H54 (cell line): ENCODE data around the gene ANKAR.
"Not testable (repeated sequence)": the region's sequence is repeated elsewhere in the genome, so short reads cannot be mapped to it uniquely, and the experiment has no call there.

Source experiments
- DNase-seq: peaks from one replicate; pipeline ENCODE4 v3.0.0; 2011; ENCODE audit warnings: low spot score, mixed read lengths; ENCODE audit not compliant: insufficient read length
- FAIRE-seq: peaks from 3 replicates; lab custom pipeline; 2011; peaks lifted over from hg19 to GRCh38; lab: Jason Lieb, UNC
- POLR2A ChIP-seq: IDR thresholded peaks from 2 replicates; pipeline ENCODE4 v1.6.1; 2011; ENCODE audit warnings: low read depth, mild to moderate bottlenecking, low read length

Gene ANKAR

DNA sequence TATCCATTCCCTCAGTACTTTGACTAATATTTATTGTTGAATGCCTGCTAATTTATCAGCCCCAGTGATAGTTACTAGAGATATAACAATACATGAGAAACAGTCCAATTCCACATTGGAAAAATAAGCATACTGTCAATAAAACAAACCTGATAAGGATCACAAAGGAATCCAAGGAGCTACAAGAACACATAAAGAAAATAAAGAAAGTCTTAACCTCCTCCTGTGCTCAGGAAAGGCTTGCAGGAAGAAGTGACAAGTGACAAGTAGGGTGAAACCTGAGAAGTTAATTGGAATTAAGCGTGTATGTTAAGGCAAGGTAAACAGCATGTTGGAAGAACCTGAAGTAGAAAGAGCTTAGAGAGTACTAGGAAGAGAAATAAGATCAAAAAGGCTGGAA lies 33.5 kb upstream of the ANKAR start:
- DNase-seq (no peak), FAIRE-seq (no peak)
- no peak for TF ChIP-seq POLR2A

DNA sequence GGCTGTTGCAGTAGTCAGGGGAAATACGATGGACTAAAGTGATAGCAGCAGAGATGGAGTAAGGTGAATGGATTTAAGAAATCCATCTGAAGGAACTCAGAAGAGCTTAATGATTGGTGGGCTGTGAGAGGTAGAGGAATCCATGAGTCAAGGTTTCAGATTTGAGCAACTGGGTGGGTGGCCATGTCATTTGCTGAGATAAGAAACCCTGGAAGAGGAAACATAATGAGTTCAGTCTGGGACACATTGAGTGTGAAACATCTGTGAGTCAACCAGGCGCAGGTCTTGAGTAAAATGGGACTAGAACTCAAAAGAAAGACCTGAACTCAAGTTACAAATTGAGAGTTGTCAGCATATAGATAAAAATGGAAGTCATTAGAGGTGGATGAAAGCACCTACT lies 32.9 kb upstream of the ANKAR start:
- DNase-seq (no peak), FAIRE-seq (no peak)
- no peak for TF ChIP-seq POLR2A

GRCh38 chr2:189646521-189646920 lies 27.9 kb upstream of the ANKAR start:
- DNase-seq (no peak), FAIRE-seq (no peak)
- TF ChIP-seq POLR2A = no peak

GRCh38 chr2:189648846-189649509 lies 25.5 kb upstream of the ANKAR start:
- FAIRE-seq (no peak), DNase-seq (no peak)
- TF ChIP-seq POLR2A = no peak

- DNase-seq (no peak), FAIRE-seq (no peak)
Measured at GRCh38 chr2:189651284-189651683, 23.2 kb upstream of the ANKAR start.

DNA sequence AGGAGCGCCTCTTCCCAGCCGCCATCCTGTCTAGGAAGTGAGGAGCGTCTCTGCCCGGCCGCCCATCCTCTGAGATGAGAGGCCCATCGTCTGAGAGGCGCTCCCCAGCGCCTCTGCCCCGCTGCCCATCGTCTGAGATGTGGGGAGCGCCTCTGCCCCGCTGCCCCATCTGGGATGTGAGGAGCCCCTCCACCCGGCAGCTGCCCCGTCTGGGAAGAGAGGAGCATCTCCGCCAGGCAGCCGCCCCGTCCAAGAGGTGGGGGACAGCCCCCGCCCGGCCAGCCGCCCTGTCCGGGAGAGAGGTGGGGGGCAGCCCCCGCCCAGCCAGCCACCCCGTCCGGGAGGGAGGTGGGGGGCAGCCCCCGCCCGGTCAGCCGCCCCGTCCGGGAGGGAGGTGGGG lies 21.0 kb upstream of the ANKAR start:
- DNase-seq, FAIRE-seq: not testable (repeated sequence)

More at GRCh38 chr2:189651284-189651683, 23.2 kb upstream of the ANKAR start:
- no peak for TF ChIP-seq POLR2A

DNA sequence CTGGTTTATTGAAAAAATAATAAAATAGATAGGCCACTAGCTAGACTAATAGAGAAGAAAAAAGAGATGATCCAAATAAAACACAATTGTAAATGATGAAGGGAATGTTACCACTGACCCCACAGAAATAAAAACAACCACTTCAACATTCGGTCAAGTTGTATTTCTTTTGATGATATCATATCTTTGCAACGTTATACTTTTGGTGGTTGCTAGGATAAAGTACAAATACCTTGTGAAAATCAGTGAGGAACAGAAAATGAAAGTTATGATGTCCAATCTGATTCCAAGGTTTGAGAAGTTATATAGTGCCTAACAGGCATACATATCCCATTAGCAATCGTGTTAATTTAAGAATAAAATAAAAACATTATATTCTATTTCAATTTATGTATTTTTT lies 19.8 kb upstream of the ANKAR start:
- TF ChIP-seq POLR2A = no peak
- DNase-seq = no peak
- FAIRE-seq = no peak

DNA sequence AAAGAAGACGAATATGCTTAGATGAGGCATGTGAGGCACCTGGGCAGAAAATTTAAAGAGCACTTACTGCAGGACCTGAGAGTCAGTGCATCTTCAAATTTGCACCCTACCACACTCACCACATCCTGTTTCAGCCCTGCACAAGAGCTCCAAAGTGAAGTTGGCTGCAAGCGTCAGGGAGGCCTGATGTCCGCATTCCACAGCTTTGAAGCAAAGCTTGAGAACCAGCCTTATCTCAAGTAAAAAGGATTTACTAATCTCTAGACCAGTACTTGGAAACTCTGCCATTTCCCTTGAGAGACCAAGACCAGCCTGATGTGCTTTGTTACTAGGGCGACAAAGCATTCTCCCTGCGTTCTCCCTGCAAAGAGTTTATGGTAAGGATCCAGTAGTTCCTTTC lies 16.6 kb upstream of the ANKAR start:
- no peak for FAIRE-seq

DNA sequence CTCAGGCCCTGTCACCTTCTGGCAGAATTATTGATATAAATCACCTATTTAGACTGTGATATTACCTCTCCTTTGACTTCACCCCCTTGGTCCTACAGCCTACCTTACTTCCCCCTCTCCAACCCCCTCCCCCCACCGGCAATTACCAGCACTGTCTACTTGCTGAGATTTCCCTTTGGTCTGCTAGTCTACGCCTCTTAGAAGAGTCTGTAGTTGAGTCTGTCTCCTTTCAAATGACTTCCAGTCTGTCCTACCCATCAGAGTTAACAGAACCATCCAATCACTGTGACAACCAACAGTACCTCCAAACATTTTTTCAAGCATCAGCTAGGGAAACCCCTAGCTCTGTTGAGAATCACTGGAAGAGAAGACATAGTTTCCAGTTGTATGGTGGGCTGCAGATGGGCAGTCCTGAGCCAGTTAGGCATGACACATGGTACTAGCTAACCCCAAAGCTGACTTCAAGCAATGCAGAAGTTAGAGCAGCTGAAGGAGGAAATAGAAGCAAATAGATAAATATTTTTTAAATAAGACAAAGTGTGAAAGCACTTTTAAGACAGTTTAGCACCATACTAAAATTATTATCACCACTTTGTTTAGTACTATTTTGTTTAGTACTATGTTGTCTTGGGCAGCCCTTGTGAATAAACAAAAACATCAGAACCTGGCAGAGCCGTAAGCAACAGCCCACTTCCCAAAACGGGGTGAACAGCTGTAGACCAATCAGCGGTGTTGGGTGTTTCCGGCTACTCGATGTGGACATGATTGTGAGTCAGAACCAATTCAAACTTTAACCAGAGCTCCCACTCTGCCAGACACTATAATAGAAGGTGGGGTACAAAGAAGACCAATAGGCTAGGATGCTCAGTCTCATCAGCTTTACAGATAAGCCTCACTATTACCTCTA lies 15.9 kb upstream of the ANKAR start:
- FAIRE-seq = peak; percentile 15
- TF ChIP-seq POLR2A = no peak
- DNase-seq = no peak

More for the DNA sequence above, 16.6 kb upstream of the ANKAR start:
- DNase-seq = no peak
- TF ChIP-seq POLR2A = no peak

GRCh38 chr2:189659734-189660133 lies 14.7 kb upstream of the ANKAR start:
- no peak for FAIRE-seq

DNA sequence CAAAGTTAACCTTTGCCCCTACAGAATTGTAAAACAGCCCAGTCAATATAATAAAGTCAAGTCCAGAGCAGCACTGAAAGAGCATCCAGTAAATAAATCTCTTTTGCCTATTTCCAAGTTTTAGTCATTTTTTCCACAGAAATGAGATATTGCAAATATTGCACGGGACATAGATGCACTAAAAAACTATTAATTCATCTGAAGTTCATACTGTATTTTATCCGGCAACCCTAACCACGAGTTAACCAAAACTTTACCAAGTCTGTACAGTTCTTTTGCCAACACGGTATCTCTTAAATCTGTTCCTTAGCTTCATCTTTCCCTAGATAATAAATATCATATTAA lies 13.7 kb upstream of the ANKAR start:
- DNase-seq = no peak
- FAIRE-seq = no peak
- no peak for TF ChIP-seq POLR2A

More at GRCh38 chr2:189659734-189660133, 14.7 kb upstream of the ANKAR start:
- no peak for TF ChIP-seq POLR2A
- DNase-seq = no peak

DNA sequence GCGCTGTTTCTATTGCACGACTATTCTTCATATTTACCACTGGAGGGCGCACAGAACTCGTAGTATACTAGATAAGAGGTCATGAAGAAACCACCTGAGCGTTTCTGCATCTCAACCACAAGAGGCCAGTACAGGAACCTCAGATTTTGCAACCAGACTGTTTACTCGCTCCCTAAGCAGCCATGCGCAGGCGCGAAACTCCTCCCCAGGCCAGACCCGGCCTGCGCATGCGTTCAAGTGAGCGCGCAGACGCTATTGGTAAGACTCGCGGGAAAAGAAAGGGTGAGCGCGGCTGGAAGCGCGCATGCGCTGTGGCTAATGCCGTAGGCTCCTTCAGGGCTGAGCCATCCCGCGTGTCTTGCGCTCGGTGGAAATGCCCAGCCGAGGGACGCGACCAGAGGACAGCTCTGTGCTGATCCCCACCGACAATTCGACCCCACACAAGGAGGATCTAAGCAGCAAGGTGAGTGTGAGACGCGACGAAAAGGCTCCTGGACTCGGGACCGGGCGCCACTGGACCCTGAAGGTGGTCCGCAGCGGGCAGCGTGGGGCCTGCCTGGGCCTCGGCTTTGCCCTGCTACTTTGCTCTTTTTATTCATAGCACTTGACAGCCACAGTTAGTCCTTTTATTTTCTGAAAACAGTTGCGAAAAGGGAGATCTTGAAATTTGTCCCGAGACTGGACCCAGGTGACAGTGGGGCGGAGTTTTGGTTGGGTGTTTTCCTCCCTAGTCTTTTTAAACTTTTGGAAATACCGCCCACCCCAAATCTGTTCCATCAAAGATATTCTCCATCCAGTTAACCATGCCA lies 13.1 kb upstream of the ANKAR start, which contains the start of gene ASNSD1:
Gene ASNSD1 (plus strand): TSS at position 312 of the 809 bp plus-strand sequence. CDS start 4,674 bp downstream, outside the sequence.
- peak; percentile 94 for DNase-seq
- FAIRE-seq = peak; percentile 99
- TF ChIP-seq POLR2A = peak; percentile 95

- TF ChIP-seq POLR2A = no peak
- FAIRE-seq (no peak), DNase-seq (no peak)
Measured at GRCh38 chr2:189661957-189662321, 12.5 kb upstream of the ANKAR start.
